Measurements from ENCODE around the gene TRAPPC4. TPM values are rescaled to one million over a fixed set of nuclear protein-coding genes. Genes with fewer than 3 reads are reported as not detected.
"Not testable (repeated sequence)": the region's sequence is repeated elsewhere in the genome, so short reads cannot be mapped to it uniquely, and the experiment has no call there.

The TRAPPC4 gene
- total RNA-seq, 1 donor from 2014 or later, result 41.0 TPM

DNA sequence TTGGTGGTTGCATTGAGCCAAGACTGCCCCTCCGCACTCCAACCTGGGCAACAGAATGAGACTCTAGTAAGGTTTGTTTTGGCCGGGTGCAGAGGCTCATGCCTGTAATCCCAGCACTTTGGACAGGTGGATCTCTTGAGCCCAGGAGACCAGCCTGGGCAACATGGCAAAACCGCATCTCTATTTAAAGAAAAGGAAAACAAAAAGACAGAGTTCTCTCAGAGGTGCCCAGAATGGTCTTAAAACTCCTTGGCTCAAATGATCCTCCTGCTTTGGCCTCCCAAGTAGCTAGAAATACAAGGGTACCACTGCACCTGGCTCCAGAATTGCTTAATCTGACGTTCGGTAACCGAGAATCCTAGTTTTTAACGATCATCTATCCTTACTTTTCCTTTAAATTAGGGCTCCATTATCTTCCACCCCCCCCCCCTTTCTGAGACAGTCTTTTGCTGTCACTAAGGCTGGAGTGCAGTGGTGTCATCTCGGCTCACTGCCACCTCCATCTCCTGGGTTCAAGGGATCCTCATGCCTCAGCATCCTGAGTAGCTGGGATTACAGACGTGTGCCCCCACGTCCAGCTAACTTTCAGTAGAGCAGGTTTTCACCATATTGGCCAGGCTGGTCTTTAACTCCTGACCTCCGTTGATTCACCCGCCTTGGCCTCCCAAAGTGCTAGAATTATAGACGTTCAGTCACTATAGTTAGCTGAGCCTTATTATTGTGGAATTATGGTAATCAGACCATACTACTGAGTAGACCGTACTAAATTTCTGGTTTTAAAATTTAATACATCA, 2.2 kb upstream of the TRAPPC4 start:
- no peak for DNase-seq (ENCODE audit: low spot score in 2 of 2)
- peak overlapping the region; percentile 78 to 89 for H3K4me3 ChIP-seq
- TF ChIP-seq, protein P1, sequence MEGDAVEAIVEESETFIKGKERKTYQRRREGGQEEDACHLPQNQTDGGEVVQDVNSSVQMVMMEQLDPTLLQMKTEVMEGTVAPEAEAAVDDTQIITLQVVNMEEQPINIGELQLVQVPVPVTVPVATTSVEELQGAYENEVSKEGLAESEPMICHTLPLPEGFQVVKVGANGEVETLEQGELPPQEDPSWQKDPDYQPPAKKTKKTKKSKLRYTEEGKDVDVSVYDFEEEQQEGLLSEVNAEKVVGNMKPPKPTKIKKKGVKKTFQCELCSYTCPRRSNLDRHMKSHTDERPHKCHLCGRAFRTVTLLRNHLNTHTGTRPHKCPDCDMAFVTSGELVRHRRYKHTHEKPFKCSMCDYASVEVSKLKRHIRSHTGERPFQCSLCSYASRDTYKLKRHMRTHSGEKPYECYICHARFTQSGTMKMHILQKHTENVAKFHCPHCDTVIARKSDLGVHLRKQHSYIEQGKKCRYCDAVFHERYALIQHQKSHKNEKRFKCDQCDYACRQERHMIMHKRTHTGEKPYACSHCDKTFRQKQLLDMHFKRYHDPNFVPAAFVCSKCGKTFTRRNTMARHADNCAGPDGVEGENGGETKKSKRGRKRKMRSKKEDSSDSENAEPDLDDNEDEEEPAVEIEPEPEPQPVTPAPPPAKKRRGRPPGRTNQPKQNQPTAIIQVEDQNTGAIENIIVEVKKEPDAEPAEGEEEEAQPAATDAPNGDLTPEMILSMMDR (IDR thresholded peaks at IDR 0.05), result no peak
- H3K9me3 ChIP-seq, result no peaks in the 10 kb centered on the region
- H3K4me1 ChIP-seq, result peaks cover 7 to 28% of the 10 kb centered on the region in 2 donors
- peak overlapping the region in 1 of 2 donors; percentile 29 for H3K27ac ChIP-seq
- intact Hi-C loops (cut with DNase I), result no loop called here
- peaks cover 34 to 54% of the 10 kb centered on the region in 2 donors for H3K36me3 ChIP-seq
- H3K27me3 ChIP-seq, result no peaks in the 10 kb centered on the region

DNA sequence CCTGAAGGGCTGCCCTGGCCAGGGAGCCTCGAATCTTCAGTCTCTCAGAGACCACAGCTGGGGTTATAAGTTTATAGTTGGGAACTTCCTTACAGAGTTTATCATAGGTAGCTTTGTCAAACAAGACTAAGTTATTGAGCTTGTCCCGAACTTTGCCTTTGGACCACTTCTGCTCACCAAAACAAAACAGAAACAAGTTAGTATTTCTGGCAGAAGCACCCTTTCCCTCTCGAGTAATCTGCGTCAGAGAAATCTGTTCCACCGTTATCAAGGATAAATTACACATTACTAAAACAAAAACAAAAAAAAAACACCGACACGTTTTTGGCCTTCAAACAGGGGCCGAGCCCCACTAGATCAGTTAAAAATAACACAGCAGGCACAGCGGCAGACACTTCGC, 1.2 kb upstream of the TRAPPC4 start:
- H3K4me1 ChIP-seq, result peaks cover 7 to 32% of the 10 kb centered on the region in 2 donors
- peak overlapping the region; percentile 78 to 89 for H3K4me3 ChIP-seq
- DNase-seq (ENCODE audit: low spot score in 2 of 2); intact Hi-C loops (cut with DNase I); H3K27me3 ChIP-seq; H3K9me3 ChIP-seq: not testable (repeated sequence)
- peak overlapping the region; percentile 83 to 96 for H3K27ac ChIP-seq
- peaks cover 28 to 54% of the 10 kb centered on the region in 2 donors for H3K36me3 ChIP-seq

DNA sequence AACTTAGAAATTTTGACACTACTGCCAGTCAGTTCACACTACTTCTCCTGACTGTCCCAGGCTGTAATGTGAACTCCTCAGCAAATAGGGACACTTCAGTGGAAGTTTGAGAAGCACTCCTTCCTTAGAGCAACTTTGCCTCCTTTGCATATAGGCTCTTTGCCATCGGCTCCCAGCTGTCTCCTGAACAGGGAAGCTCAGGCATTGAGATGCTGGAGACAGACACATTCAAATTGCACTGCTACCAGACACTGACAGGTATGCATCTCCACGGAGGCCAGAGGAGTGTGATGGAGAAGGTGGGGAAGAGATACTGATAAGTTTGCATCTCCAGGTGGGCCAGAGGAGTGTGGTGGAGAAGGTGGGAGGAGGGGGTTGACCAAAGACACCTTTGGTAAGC, 1.4 kb downstream of the TRAPPC4 start:
- TF ChIP-seq, protein P1 (IDR thresholded peaks at IDR 0.05), result no peak
- H3K4me1 ChIP-seq, result peaks cover 7 to 32% of the 10 kb centered on the region in 2 donors
- no peaks in the 10 kb centered on the region for H3K9me3 ChIP-seq
- peak overlapping the region in 1 of 2 donors; percentile 96 for H3K27ac ChIP-seq
- H3K27me3 ChIP-seq, result no peaks in the 10 kb centered on the region
- intact Hi-C loops (cut with DNase I), result no loop called here
- H3K4me3 ChIP-seq, result peak overlapping the region; percentile 78 to 89
- DNase-seq (ENCODE audit: low spot score in 2 of 2), result no peak
- H3K36me3 ChIP-seq, result peaks cover 21 to 54% of the 10 kb centered on the region in 2 donors

DNA sequence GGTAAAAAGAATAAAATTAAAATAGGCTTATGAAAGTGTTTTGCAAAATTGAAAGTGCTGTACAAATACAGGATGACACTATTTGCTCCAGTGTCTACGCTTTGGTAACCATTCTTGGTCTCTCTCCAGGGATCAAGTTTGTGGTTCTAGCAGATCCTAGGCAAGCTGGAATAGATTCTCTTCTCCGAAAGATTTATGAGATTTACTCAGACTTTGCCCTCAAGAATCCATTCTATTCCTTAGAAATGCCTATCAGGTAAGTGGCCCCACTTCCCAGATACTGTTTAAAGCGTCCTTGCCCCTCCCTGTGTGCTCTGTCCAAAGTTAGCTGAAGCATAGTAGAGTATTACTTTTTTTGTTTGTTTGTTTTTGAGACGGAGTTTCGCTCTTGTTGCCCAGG, 3.1 kb downstream of the TRAPPC4 start:
- Histone ChIP-seq H3K36me3 (peaks cover 9 to 45% of the 10 kb centered on the region in 2 donors), H3K4me3 (no peak overlapping the region), H3K9me3 (no peaks in the 10 kb centered on the region), H3K27me3 (no peaks in the 10 kb centered on the region), H3K4me1 (peaks cover 6 to 22% of the 10 kb centered on the region in 2 donors), H3K27ac (no peak overlapping the region)
- intact Hi-C loops (cut with DNase I), result no loop called here
- TF ChIP-seq, protein P1 (IDR thresholded peaks at IDR 0.05), result no peak
- DNase-seq (ENCODE audit: low spot score in 2 of 2), result no peak

DNA sequence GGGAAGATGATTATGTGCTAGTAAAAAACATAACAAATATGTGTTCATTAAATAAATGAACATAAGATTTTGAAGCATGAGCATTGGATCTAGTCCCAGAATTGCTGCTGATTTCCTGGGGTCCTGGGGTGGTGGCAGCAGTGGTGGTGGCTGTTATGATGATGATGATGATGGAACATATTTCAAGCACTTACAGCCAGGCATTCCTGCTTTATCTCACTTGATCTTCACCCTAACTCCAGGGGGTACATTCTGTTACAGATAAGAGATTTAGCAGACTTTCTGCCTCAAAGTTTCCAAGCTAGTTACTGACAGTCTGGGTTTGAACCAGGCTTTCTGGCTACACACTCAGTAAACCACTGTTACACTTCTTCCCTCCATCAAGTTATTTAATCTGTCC, 5.2 kb downstream of the TRAPPC4 start:
- no peak overlapping the region for H3K27ac ChIP-seq
- TF ChIP-seq, protein P1 (IDR thresholded peaks at IDR 0.05), result no peak
- H3K36me3 ChIP-seq, result peaks cover 9 to 43% of the 10 kb centered on the region in 2 donors
- H3K27me3 ChIP-seq, result no peaks in the 10 kb centered on the region
- no peaks in the 10 kb centered on the region for H3K9me3 ChIP-seq
- intact Hi-C loops (cut with DNase I), result no loop called here
- no peak overlapping the region for H3K4me3 ChIP-seq
- no peak for DNase-seq (ENCODE audit: low spot score in 2 of 2)
- peaks cover 0 to 17% of the 10 kb centered on the region in 2 donors for H3K4me1 ChIP-seq

DNA sequence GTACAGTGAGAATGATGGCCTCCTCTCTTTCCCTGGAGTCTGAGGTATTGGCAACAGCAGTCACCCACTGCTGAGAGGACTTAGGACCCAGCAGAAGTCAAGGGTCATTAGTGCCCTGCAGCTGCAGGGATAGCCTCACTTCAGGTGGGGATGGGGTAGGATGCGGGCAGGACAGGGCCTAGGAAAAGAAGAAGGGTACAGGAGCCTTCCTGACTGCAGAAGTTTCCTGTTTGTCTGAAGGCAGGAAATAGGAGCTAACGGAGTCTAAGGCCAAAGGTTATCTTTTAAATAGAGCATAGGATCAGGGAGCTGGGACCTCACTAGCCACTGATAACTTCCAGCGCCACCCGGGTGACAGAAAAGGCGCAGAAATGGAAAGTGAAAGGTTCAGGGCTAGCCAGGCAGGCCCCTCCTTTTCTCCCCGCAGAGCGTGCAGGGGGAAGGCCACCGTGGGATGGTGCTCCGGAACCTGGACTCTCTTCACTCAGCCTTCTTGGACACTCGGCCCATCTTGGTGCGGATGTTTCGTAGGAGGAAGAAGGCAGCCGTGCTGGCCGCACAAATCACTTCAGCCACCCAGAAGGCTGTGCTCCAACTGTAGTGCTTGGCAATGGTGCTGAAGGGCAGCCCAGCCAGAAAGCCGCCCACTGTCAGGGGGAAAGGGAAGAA, 6.0 kb downstream of the TRAPPC4 start:
- Histone ChIP-seq H3K36me3 (peaks cover 9 to 43% of the 10 kb centered on the region in 2 donors), H3K9me3 (no peaks in the 10 kb centered on the region), H3K27me3 (no peaks in the 10 kb centered on the region), H3K4me1 (peaks cover 0 to 16% of the 10 kb centered on the region in 2 donors), H3K27ac (peak overlapping the region; percentile 0 to 48), H3K4me3 (no peak overlapping the region)
- DNase-seq (ENCODE audit: low spot score in 2 of 2), result no peak
- TF ChIP-seq, protein P1 (IDR thresholded peaks at IDR 0.05), result no peak
- intact Hi-C loops (cut with DNase I), result no loop called here
